ENCODE measurements around the gene ZDHHC22.

The ZDHHC22 gene

GRCh38 chr14:77140359-77141213 is 1.0 kb downstream of the ZDHHC22 start:
- H3K36me3 ChIP-seq (ENCODE audit: control insufficient read depth, low read length), result no peaks in the 10 kb centered on the region
- peak overlapping the region; percentile 42 for H3K4me2 ChIP-seq (ENCODE audit: low read length)
- H3K4me3 ChIP-seq (ENCODE audit: low read length), result 0 out of 2 replicates have a peak overlapping the region, but pooled peaks have one; percentile 4

DNA sequence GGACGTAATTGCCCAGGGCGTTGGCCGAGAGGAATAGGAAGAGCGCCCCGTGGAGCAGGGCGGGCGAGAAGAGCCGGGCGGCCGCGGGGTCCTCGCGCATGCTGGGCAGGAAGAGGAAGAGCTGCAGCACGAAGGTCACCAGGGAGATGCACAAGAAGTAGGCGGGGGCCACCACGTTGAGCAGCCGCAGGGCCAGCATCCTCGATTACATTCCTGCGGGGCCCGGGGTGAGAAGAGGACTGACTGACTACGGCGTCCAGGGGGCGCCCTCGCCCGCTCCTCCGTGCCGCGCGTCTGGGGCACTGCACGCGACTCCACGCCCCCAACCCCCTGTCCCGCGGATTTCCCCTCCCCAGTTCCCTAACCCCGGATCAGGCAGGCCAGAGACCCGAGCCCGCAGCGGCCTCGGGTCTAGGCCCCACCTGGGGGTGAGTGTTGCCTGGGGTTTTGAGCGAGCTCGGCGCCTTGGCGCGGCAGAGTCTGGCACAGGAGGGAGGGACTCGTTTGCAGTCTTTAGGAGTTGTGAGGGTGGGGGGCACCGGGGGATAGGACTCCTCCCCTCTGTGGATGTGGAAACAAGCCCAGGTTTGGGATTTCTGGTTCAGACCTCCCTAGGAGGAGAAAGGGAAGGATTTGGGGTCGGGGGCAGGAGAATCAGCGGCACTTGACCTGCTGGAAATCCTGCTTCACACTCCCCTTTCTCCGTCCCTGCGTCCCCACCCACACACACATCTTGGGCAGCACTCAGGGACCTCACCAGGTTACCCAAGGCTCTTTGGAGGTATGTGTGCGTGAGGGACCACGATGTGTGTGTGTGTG is 1.8 kb downstream of the ZDHHC22 start:
- Histone ChIP-seq H3K4me2 (ENCODE audit: low read length) (peak overlapping the region; percentile 42), H3F3A (ENCODE audit: control insufficient read depth, insufficient read depth) (no peaks in the 10 kb centered on the region), H3K4me1 (ENCODE audit: control insufficient read depth, low read length) (peaks cover 13% of the 10 kb centered on the region), H3K36me3 (ENCODE audit: control insufficient read depth, low read length) (no peaks in the 10 kb centered on the region), H3K4me3 (ENCODE audit: low read length) (no peak overlapping the region), H3K9me3 (ENCODE audit: control insufficient read depth, insufficient read depth, low read length) (no peaks in the 10 kb centered on the region), H3K27me3 (ENCODE audit: control insufficient read depth, low read length) (peaks cover 89% of the 10 kb centered on the region), H4K20me1 (ENCODE audit: control insufficient read depth, insufficient read depth, low read depth, low read length) (no peaks in the 10 kb centered on the region), H3K27ac (ENCODE audit: low read depth, low read length) (no peak overlapping the region), H3K79me2 (ENCODE audit: control insufficient read depth, low read length) (no peaks in the 10 kb centered on the region), H3K9me2 (replicated peaks; ENCODE audit: control insufficient read depth, low read length) (no peaks in the 10 kb centered on the region)
- TF ChIP-seq EZH2phosphoT487 (IDR thresholded peaks at IDR 0.05; ENCODE audit: borderline replicate concordance, low read length) (no peak; the same call in 1 of the 2 replicates), CTCF (IDR thresholded peaks at IDR 0.05; ENCODE audit: low read depth, low read length, poor library complexity, severe bottlenecking) (peak; percentile 86)

More at GRCh38 chr14:77140359-77141213, 1.0 kb downstream of the ZDHHC22 start:
- H3K9me2 ChIP-seq (replicated peaks; ENCODE audit: control insufficient read depth, low read length), result no peaks in the 10 kb centered on the region
- H3K9me3 ChIP-seq (ENCODE audit: control insufficient read depth, insufficient read depth, low read length), result no peaks in the 10 kb centered on the region
- H3K27ac ChIP-seq (ENCODE audit: low read depth, low read length), result no peak overlapping the region
- peaks cover 89% of the 10 kb centered on the region for H3K27me3 ChIP-seq (ENCODE audit: control insufficient read depth, low read length)
- no peaks in the 10 kb centered on the region for H3F3A ChIP-seq (ENCODE audit: control insufficient read depth, insufficient read depth)
- H3K79me2 ChIP-seq (ENCODE audit: control insufficient read depth, low read length), result no peaks in the 10 kb centered on the region
- TF ChIP-seq CTCF (IDR thresholded peaks at IDR 0.05; ENCODE audit: low read depth, low read length, poor library complexity, severe bottlenecking) (peak; percentile 21), EZH2phosphoT487 (IDR thresholded peaks at IDR 0.05; ENCODE audit: borderline replicate concordance, low read length) (no peak)
- H4K20me1 ChIP-seq (ENCODE audit: control insufficient read depth, insufficient read depth, low read depth, low read length), result no peaks in the 10 kb centered on the region
- H3K4me1 ChIP-seq (ENCODE audit: control insufficient read depth, low read length), result peaks cover 13% of the 10 kb centered on the region

GRCh38 chr14:77139022-77139421 is 2.6 kb downstream of the ZDHHC22 start:
- Histone ChIP-seq H3K36me3 (ENCODE audit: control insufficient read depth, low read length) (no peaks in the 10 kb centered on the region), H3F3A (ENCODE audit: control insufficient read depth, insufficient read depth) (no peaks in the 10 kb centered on the region), H3K4me2 (ENCODE audit: low read length) (no peak overlapping the region), H4K20me1 (ENCODE audit: control insufficient read depth, insufficient read depth, low read depth, low read length) (no peaks in the 10 kb centered on the region), H3K27ac (ENCODE audit: low read depth, low read length) (no peak overlapping the region), H3K79me2 (ENCODE audit: control insufficient read depth, low read length) (no peaks in the 10 kb centered on the region), H3K4me1 (ENCODE audit: control insufficient read depth, low read length) (peaks cover 13% of the 10 kb centered on the region), H3K4me3 (ENCODE audit: low read length) (no peak overlapping the region), H3K9me3 (ENCODE audit: control insufficient read depth, insufficient read depth, low read length) (no peaks in the 10 kb centered on the region), H3K9me2 (replicated peaks; ENCODE audit: control insufficient read depth, low read length) (no peaks in the 10 kb centered on the region), H3K27me3 (ENCODE audit: control insufficient read depth, low read length) (peaks cover 89% of the 10 kb centered on the region)
- TF ChIP-seq CTCF (IDR thresholded peaks at IDR 0.05; ENCODE audit: low read depth, low read length, poor library complexity, severe bottlenecking) (no peak), EZH2phosphoT487 (IDR thresholded peaks at IDR 0.05; ENCODE audit: borderline replicate concordance, low read length) (no peak)

All from DOHH2 (cell line).